Heart left ventricle (tissue), 16 donors: ENCODE measurements around the gene KCND3. TPM values are rescaled to one million over a fixed set of nuclear protein-coding genes. Genes with fewer than 3 reads are reported as not detected.

ENCODE experiments used
- ATAC-seq, 4 donors: fragments of 200-7000 bp; cut with Tn5 transposase; one replicate each; pipeline ENCODE4 v1.9.1; 2020 to 2022; ENCODE audit warnings: moderate library complexity in 4 of 4, mild to moderate bottlenecking in 3 of 4, moderate number of reproducible peaks in 1 of 4
- DNase-seq, 5 donors: peaks; one replicate each; pipeline ENCODE4 v3.0.0-alpha.2; 2020
- H3K27ac ChIP-seq, 12 donors: fragments of 200-600 bp; sonication (generic) in 4 of 12; one replicate each; pipeline versions ENCODE4 v1.5.0 to v1.8.0; 2016 to 2022; ENCODE audit warnings: mild to moderate bottlenecking in 2 of 12
- H3K27me3 ChIP-seq, 9 donors: fragments of 200-600 bp; sonication (generic) in 2 of 9; one replicate each; pipeline versions ENCODE4 v1.5.1 to v1.8.0; 2016 to 2022; ENCODE audit warnings: mild to moderate bottlenecking in 3 of 9
- H3K36me3 ChIP-seq, 9 donors: fragments of 200-600 bp; sonication (generic) in 2 of 9; one replicate each; pipeline versions ENCODE4 v1.5.0 to v1.8.0; 2018 to 2022; ENCODE audit warnings: mild to moderate bottlenecking in 2 of 9
- H3K4me1 ChIP-seq, 12 donors: fragments of 200-600 bp; sonication (generic) in 4 of 12; one replicate each; pipeline versions ENCODE4 v1.5.0 to v1.8.0; 2016 to 2022; ENCODE audit warnings: mild to moderate bottlenecking in 3 of 12
- H3K4me3 ChIP-seq, 12 donors: fragments of 200-600 bp; sonication (generic) in 4 of 12; one replicate each; pipeline versions ENCODE4 v1.5.0 to v1.8.0; 2017 to 2022; ENCODE audit warnings: mild to moderate bottlenecking in 9 of 12, moderate library complexity in 4 of 12
- H3K9me3 ChIP-seq, 12 donors: fragments of 200-600 bp; sonication (generic) in 4 of 12; one replicate each; pipeline versions ENCODE4 v1.5.0 to v1.8.0; 2016 to 2022; ENCODE audit warnings: mild to moderate bottlenecking in 1 of 12
- POLR2A ChIP-seq, 2 donors: fragments of 450-650 bp; IDR thresholded peaks; one replicate each; pipeline ENCODE4 v1.6.1; 2017; ENCODE audit warnings: antibody characterized with exemption in 2 of 2, mild to moderate bottlenecking in 2 of 2, moderate library complexity in 2 of 2
- WGBS, 4 donors: extraction: QIAGEN DNeasy Blood & Tissue Kit in 2 of 4; methylation state at CpG; one replicate each; pipeline versions ENCODE4 v1.1.5 to v1.1.7; 2013 to 2018; 5-methylcytosine and 5-hydroxymethylcytosine counted together
- intact Hi-C, 10 donors: fragments of 100-400 bp; cut with DNase I; formaldehyde crosslinking; loops; one replicate each; pipeline versions ENCODE4 v1.11.1 to v1.14.2; 2022
- polyA plus RNA-seq, 2 donors: library from polyadenylated mRNA; stranded (reverse); fragments of 200-250 nt; gene quantifications; one replicate each; pipeline ENCODE4 v1.2.3, GENCODE V29; 2013
- total RNA-seq, 9 donors: library from RNA; depleted of rRNA in 2 of 9; stranded (reverse); fragments of >200 nt in 2 of 9; fragmentation: NEBNext Ultra II Directional in 3 of 9; extraction: Animal tissue kit (Norgen Biotek cat#: 25700) in 3 of 9; gene quantifications; one replicate each; pipeline versions ENCODE4 v1.1.0 to v1.2.4, GENCODE V29; 2016 to 2023
- TF ChIP-seq, protein P1 (sequence below), 12 donors: fragments of 200-600 bp; sonication (generic) in 4 of 12; IDR thresholded peaks; one replicate each; pipeline versions ENCODE4 v1.5.0 to v1.8.0; 2018 to 2022; ENCODE audit warnings: antibody characterized with exemption in 12 of 12, mild to moderate bottlenecking in 5 of 12
- donor health status: ischemic (EF 13 %, LVEDD 7.1; RV severe dilation, severe dysfunction).
- donor health status: healthy with polysubstance abuse.
- donor health status: DM: no; HTN: yes; CAD: no.
- donor health status: DM: no; HTN: no; CAD: no.
- donor health status: ischemic (EF 25% LVEDD 6.9; RV normal size, moderate dysfunction).
- donor health status: ischemic (EF 25% LVEDD 5.7; RV mildly dilated, moderate dysfunction).
- donor health status: healthy.
- donor health status: DM: yes; HTN: yes; CAD: no.
- donor health status: ischemic (EF 35%, LVEDD 5.7; RV mildly dilated, moderate dysfunction).
- donor health status: nonischemic (EF 11% LVEDD 7.7; RV severe dilation, severe dysfunction).
- donor health status: DM: yes; HTN: yes; CAD: no.
- donor health status: PGD.
- donor health status: ischemic (EF 29% LVEDD 5.4; RV normal size, mild dysfunction).
- donor health status: nonischemic (EF 23%, LVEDD 6.1; RV moderate dilation, normal function).

The KCND3 gene
- total and polyA plus RNA-seq, 11 donors, result 7.2 to 23.0 (median 15.3) TPM

DNA sequence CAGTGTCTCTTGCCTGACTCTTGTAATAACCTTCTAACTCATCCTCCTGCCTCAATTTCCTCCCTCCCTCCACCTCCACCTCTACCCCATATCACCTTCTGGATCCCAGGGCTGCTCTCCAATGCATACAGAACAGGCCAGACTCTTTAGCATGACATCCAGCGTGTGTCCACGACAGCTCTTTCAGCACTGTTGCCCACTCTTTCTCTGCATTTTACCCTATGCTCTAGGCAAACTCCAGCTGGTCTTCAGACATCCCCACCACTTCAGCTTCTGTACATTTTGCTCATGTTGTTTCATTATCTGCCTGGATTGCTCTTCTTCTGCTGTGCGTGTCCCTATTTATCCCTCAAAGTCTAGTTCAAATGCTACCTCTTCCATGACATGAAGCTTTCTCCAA is 255.0 kb downstream of the KCND3 start:
- no peak for ATAC-seq
- TF ChIP-seq, protein P1, sequence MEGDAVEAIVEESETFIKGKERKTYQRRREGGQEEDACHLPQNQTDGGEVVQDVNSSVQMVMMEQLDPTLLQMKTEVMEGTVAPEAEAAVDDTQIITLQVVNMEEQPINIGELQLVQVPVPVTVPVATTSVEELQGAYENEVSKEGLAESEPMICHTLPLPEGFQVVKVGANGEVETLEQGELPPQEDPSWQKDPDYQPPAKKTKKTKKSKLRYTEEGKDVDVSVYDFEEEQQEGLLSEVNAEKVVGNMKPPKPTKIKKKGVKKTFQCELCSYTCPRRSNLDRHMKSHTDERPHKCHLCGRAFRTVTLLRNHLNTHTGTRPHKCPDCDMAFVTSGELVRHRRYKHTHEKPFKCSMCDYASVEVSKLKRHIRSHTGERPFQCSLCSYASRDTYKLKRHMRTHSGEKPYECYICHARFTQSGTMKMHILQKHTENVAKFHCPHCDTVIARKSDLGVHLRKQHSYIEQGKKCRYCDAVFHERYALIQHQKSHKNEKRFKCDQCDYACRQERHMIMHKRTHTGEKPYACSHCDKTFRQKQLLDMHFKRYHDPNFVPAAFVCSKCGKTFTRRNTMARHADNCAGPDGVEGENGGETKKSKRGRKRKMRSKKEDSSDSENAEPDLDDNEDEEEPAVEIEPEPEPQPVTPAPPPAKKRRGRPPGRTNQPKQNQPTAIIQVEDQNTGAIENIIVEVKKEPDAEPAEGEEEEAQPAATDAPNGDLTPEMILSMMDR (IDR thresholded peaks at IDR 0.05), result no peak
- TF ChIP-seq POLR2A (IDR thresholded peaks at IDR 0.05), result no peak
- intact Hi-C loops, result loop anchor here in 1 of 10 donors (2.0 kb wide), 1 partner anchor 14 kb away; no protein-coding TSS in a partner anchor
- peaks cover 0 to 8% (median 4%) of the 10 kb centered on the region in 9 donors for H3K36me3 ChIP-seq
- no peaks in the 10 kb centered on the region for H3K27me3 ChIP-seq
- peak overlapping the region; percentile 31 to 100 (median 78) for H3K27ac ChIP-seq
- H3K9me3 ChIP-seq, result no peaks in the 10 kb centered on the region
- H3K4me3 ChIP-seq, result no peak overlapping the region
- WGBS, 4 donors, result 80 to 87% (median 85%) methylated on average over 3 of the region's 3 CpGs
- peaks cover 23 to 91% (median 81%) of the 10 kb centered on the region in 12 donors for H3K4me1 ChIP-seq
- DNase-seq, result no peak

DNA sequence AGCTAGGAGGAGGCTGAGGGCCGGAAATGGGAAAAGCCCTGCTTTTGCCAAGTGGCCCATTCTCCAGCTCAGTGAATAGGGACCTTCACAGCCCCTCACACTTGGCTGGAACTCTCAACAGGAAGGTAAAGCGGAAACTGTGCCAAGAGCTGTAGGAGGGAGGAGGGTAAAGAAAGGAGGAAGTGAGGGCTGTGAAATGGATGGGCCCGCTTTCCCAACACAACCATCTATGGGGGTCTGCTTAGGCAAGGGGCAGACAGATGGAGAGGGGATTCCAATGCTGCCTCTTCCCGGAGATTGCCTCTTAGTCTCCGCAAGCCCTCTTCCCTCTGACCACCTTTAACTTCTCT is 255.5 kb downstream of the KCND3 start:
- Histone ChIP-seq H3K36me3 (peaks cover 0 to 8% (median 4%) of the 10 kb centered on the region in 9 donors), H3K9me3 (no peaks in the 10 kb centered on the region), H3K27me3 (no peaks in the 10 kb centered on the region), H3K27ac (peak overlapping the region; percentile 31 to 100 (median 78)), H3K4me3 (peak overlapping the region in 2 of 12 donors; percentile 26 to 28), H3K4me1 (peaks cover 23 to 95% (median 85%) of the 10 kb centered on the region in 12 donors)
- DNase-seq, result no peak
- TF ChIP-seq POLR2A (IDR thresholded peaks at IDR 0.05), result no peak
- TF ChIP-seq, protein P1 (IDR thresholded peaks at IDR 0.05), result no peak
- 57 to 70% (median 62%) methylated on average over 5 of the region's 5 CpGs for WGBS, 4 donors
- intact Hi-C loops, result loop anchor here in 1 of 10 donors (2.0 kb wide), 1 partner anchor 13 kb away; no protein-coding TSS in a partner anchor
- peak in 1 of 4 donors; percentile 2 for ATAC-seq

DNA sequence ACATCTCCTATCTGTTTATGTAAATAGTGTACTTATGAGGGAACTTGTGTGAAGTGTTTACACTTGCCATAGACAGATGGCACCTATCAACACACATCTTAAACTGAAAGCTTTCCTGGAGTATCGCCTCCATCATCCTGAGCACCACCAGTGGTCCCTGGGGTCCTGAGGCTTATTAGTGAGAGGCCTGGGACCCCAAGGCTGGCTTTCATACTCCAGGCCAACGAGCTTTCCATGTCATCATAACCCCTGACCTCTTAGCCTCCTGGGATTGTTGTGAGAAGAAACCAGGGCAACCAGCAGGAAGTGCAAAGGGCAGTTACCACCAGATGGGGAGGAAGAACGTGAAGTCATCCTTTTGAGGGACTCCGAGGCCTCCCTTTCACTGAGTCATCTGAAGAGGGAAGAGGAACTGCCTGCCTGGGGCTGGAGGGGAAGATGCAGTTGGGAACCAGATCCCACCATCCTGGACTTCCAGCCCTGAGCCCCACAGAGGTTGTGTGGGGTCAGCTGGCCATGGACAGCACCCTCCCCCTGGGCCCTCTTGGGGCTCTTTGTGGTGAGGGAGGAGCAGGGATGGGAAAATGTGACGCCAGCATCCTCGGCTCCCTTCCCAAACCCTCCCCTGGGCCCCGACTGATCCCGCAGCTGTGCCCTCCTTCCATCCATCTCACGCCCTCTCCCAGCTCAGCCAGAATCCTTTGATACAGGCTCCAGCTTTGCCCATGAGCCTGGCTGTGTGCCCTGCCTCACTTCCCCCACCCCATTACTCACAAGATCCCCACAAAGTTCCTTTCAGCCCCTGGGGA is 256.1 kb downstream of the KCND3 start:
- Histone ChIP-seq H3K9me3 (no peaks in the 10 kb centered on the region), H3K36me3 (peaks cover 0 to 8% (median 4%) of the 10 kb centered on the region in 9 donors), H3K4me1 (peaks cover 23 to 99% (median 88%) of the 10 kb centered on the region in 12 donors), H3K27ac (peak overlapping the region; percentile 31 to 100 (median 78)), H3K27me3 (no peaks in the 10 kb centered on the region), H3K4me3 (peak overlapping the region in 2 of 12 donors; percentile 26 to 28)
- intact Hi-C loops, result no loop called here
- DNase-seq, result peak; percentile 77 to 86 (median 81)
- TF ChIP-seq, protein P1 (IDR thresholded peaks at IDR 0.05), result no peak
- peak in 1 of 2 donors; percentile 14 for TF ChIP-seq POLR2A (IDR thresholded peaks at IDR 0.05)
- ATAC-seq, result peak; percentile 16 to 73 (median 62)
- WGBS, 4 donors, result 36 to 55% (median 39%) methylated on average over 9 of the region's 9 CpGs

DNA sequence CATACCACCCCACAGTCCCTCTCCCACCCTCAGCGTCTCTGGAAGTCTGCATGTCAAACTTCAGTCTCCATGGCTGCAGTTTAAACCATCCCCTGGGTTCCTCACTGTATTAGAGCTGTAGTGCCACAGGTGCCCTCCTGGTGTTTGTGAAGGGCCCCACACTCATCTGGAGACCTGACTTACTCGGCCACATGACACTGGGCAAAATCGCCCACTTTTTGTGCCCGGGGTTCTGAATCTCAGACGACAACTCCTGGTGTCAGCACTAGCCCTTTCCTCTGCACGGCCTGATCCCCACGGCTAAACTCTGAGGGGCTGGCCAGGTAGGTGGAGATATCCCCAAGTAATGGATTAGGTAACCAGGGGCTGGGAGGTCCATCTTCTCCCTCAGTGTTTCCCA is 256.8 kb downstream of the KCND3 start:
- WGBS, 4 donors, result 85 to 91% (median 90%) methylated on average over 7 of the region's 7 CpGs

More for the DNA sequence above, 256.8 kb downstream of the KCND3 start:
- intact Hi-C loops, result no loop called here
- DNase-seq (no peak), ATAC-seq (no peak)
- Histone ChIP-seq H3K4me3 (no peak overlapping the region), H3K27ac (peak overlapping the region in 11 of 12 donors; percentile 66 to 100 (median 78)), H3K27me3 (no peaks in the 10 kb centered on the region), H3K4me1 (peaks cover 23 to 99% (median 84%) of the 10 kb centered on the region in 12 donors), H3K9me3 (no peaks in the 10 kb centered on the region), H3K36me3 (peaks cover 0 to 8% (median 4%) of the 10 kb centered on the region in 9 donors)
- TF ChIP-seq, protein P1 (IDR thresholded peaks at IDR 0.05), result no peak
- no peak for TF ChIP-seq POLR2A (IDR thresholded peaks at IDR 0.05)
